SK-N-SH (cell line): Measurements from ENCODE around the gene ACTN3. TPM values are rescaled to one million over a fixed set of nuclear protein-coding genes. Genes with fewer than 3 reads are reported as not detected.

ENCODE experiments used
- CTCF ChIA-PET: fragments of 300-600, 350-600 bp; formaldehyde crosslinking; extraction: SDS; loops from one replicate; lab custom pipeline; 2021; lab: Yijun Ruan, JAX
- POLR2A ChIA-PET: fragments of 350-600 bp; sonication (Branson Sonifier 250); formaldehyde crosslinking; extraction: SDS; loops from one replicate; lab custom pipeline; 2020; ENCODE audit warnings: antibody characterized with exemption, inconsistent platforms; lab: Yijun Ruan, JAX
- DNase-seq: peaks from one replicate; pipeline ENCODE4 v3.0.0; 2012
- H2AFZ ChIP-seq: fragments of 200-600 bp; sonication (generic); 2 replicates; pipeline ENCODE4 v1.8.1; 2016; ENCODE audit warnings: antibody characterized with exemption, mild to moderate bottlenecking, low read depth
- H3F3A ChIP-seq: fragments of 200-600 bp; sonication (generic); replicated peaks from 2 replicates; pipeline ENCODE3; 2016; ENCODE audit warnings: antibody characterized with exemption, mild to moderate bottlenecking; ENCODE audit not compliant: insufficient read depth
- H3K27ac ChIP-seq, 2 experiments: fragments of 200-500 bp in 1 of 2; fragments of 200-600 bp in 1 of 2; sonication (Bioruptor generic) in 1 of 2; sonication (generic), shearing (Covaris generic) in 1 of 2; 2 replicates each; pipeline versions ENCODE4 v1.5.1 to v1.6.1; 2014 to 2016; ENCODE audit warnings: low read depth in 2 of 2, inconsistent platforms in 1 of 2, low read length in 1 of 2, mild to moderate bottlenecking in 1 of 2, mixed read lengths in 1 of 2
- H3K27me3 ChIP-seq: fragments of 200-600 bp; sonication (generic), shearing (Covaris generic); 2 replicates; pipeline ENCODE4 v1.6.1; 2016; ENCODE audit warnings: mixed run types; ENCODE audit not compliant: insufficient read depth
- H3K36me3 ChIP-seq, 2 experiments: fragments of 200-500 bp in 1 of 2; fragments of 200-600 bp in 1 of 2; sonication (Bioruptor generic) in 1 of 2; sonication (generic) in 1 of 2; replicated peaks in 1 of 2; 2 replicates each; pipeline versions ENCODE3 to v1.5.1; 2014 to 2016; ENCODE audit warnings: low read length in 1 of 2, mild to moderate bottlenecking in 1 of 2; ENCODE audit not compliant: insufficient read depth in 2 of 2, control insufficient read depth in 1 of 2
- H3K4me1 ChIP-seq, 2 experiments: fragments of 200-500 bp in 1 of 2; fragments of 200-600 bp in 1 of 2; sonication (Bioruptor generic) in 1 of 2; sonication (generic), shearing (Covaris generic) in 1 of 2; 2 replicates each; pipeline versions ENCODE4 v1.5.1 to v1.6.1; 2014 to 2016; ENCODE audit warnings: low read depth in 1 of 2, low read length in 1 of 2, mixed run types in 1 of 2; ENCODE audit not compliant: insufficient read depth in 2 of 2, control insufficient read depth in 1 of 2
- H3K4me2 ChIP-seq: fragments of 200-600 bp; sonication (generic), shearing (Covaris generic); 2 replicates; pipeline ENCODE4 v1.6.1; 2017; ENCODE audit warnings: mixed run types
- H3K4me3 ChIP-seq, 2 experiments: fragments of 200-500 bp in 1 of 2; fragments of 200-600 bp in 1 of 2; sonication (Bioruptor generic) in 1 of 2; sonication (generic), shearing (Covaris generic) in 1 of 2; 2 replicates each; pipeline versions ENCODE4 v1.5.1 to v1.8.1; 2014 to 2016; ENCODE audit warnings: low read depth in 2 of 2, inconsistent platforms in 1 of 2, low read length in 1 of 2, mild to moderate bottlenecking in 1 of 2, mixed read lengths in 1 of 2, moderate library complexity in 1 of 2
- H3K79me2 ChIP-seq: fragments of 200-600 bp; sonication (generic); 2 replicates; pipeline ENCODE4 v1.8.1; 2017; ENCODE audit warnings: mild to moderate bottlenecking; ENCODE audit not compliant: insufficient read depth
- H3K9ac ChIP-seq: fragments of 200-600 bp; sonication (generic); 2 replicates; pipeline ENCODE4 v1.6.1; 2017; ENCODE audit warnings: mixed run types
- H3K9me2 ChIP-seq: fragments of 200-600 bp; sonication (generic); 2 replicates; pipeline ENCODE4 v1.6.1; 2017; ENCODE audit warnings: mixed run types
- H3K9me3 ChIP-seq: fragments of 200-600 bp; sonication (generic); 2 replicates; pipeline ENCODE4 v1.6.1; 2017; ENCODE audit warnings: mixed run types, mild to moderate bottlenecking, moderate library complexity
- H4K20me1 ChIP-seq: fragments of 200-600 bp; sonication (generic); 2 replicates; pipeline ENCODE4 v1.6.1; 2017; ENCODE audit warnings: mild to moderate bottlenecking, mixed run types; ENCODE audit not compliant: insufficient read depth
- EZH2phosphoT487 ChIP-seq: fragments of 200-600 bp; sonication (generic); IDR thresholded peaks from 2 replicates; pipeline ENCODE4 v1.6.1; 2017; ENCODE audit warnings: low read depth, mixed run types, mild to moderate bottlenecking, antibody characterized with exemption, moderate library complexity, borderline replicate concordance
- FOSL2 ChIP-seq: IDR thresholded peaks from 2 replicates; pipeline ENCODE4 v1.4.0; 2012; ENCODE audit warnings: low read depth, mild to moderate bottlenecking, moderate library complexity, borderline replicate concordance
- FOXJ3 ChIP-seq: sonication (generic); formaldehyde crosslinking; IDR thresholded peaks from 2 replicates; pipeline ENCODE4 v1.5.1; 2020; ENCODE audit warnings: mild to moderate bottlenecking, missing genetic modification reagents
- FOXM1 ChIP-seq: IDR thresholded peaks from 2 replicates; pipeline ENCODE4 v1.4.0; 2012; ENCODE audit warnings: low read depth, mild to moderate bottlenecking
- GABPA ChIP-seq: IDR thresholded peaks from 2 replicates; pipeline ENCODE4 v1.4.0; 2012; ENCODE audit warnings: low read depth, mild to moderate bottlenecking
- GATA2 ChIP-seq: sonication (generic); formaldehyde crosslinking; IDR thresholded peaks from 2 replicates; pipeline ENCODE4 v1.5.0; 2020; ENCODE audit warnings: mild to moderate bottlenecking, missing genetic modification reagents
- IRF3 ChIP-seq: fragments of 150-350 bp; IDR thresholded peaks from 2 replicates; pipeline ENCODE4 v1.6.1; 2016; ENCODE audit warnings: mild to moderate bottlenecking, low read depth, low read length
- NRF1 ChIP-seq: IDR thresholded peaks from 2 replicates; pipeline ENCODE4 v1.6.1; 2012; ENCODE audit warnings: low read depth, mild to moderate bottlenecking, low read length
- RAD21 ChIP-seq: IDR thresholded peaks from 2 replicates; pipeline ENCODE4 v1.6.1; 2012; ENCODE audit warnings: mild to moderate bottlenecking, low read length
- RCOR1 ChIP-seq: fragments of 150-350 bp; IDR thresholded peaks from 2 replicates; pipeline ENCODE4 v1.6.1; 2017; ENCODE audit warnings: antibody characterized with exemption, low read length
- REST ChIP-seq: IDR thresholded peaks from 2 replicates; pipeline ENCODE4 v1.6.1; 2012; ENCODE audit warnings: mild to moderate bottlenecking, low read depth, low read length, moderate library complexity
- TAF1 ChIP-seq: IDR thresholded peaks from 2 replicates; pipeline ENCODE4 v1.6.1; 2012; ENCODE audit warnings: low read depth, mild to moderate bottlenecking, low read length, moderate library complexity, borderline replicate concordance
- TCF12 ChIP-seq: IDR thresholded peaks from 2 replicates; pipeline ENCODE4 v1.4.0; 2012
- USF1 ChIP-seq: IDR thresholded peaks from 2 replicates; pipeline ENCODE4 v1.4.0; 2012; ENCODE audit warnings: low read depth, borderline replicate concordance
- YY1 ChIP-seq: IDR thresholded peaks from 2 replicates; pipeline ENCODE4 v1.4.0; 2012; ENCODE audit warnings: low read depth, mild to moderate bottlenecking
- WGBS: methylation state at CpG from one replicate; pipeline ENCODE4 v1.1.6; 2017; ENCODE audit warnings: low lambda C conversion rate; 5-methylcytosine and 5-hydroxymethylcytosine counted together
- polyA plus RNA-seq, 3 experiments: library from polyadenylated mRNA; depleted of rRNA; stranded (reverse); fragments of >200 nt; gene quantifications; 2 replicates each; pipeline ENCODE4 v1.2.3, GENCODE V29; 2012
- TF ChIP-seq, protein P1 (sequence below): fragments of 150-350 bp; IDR thresholded peaks from 2 replicates; pipeline ENCODE4 v1.6.1; 2017; ENCODE audit warnings: antibody characterized with exemption, low read length, low read depth, borderline replicate concordance
- TF ChIP-seq, protein P2 (sequence below): IDR thresholded peaks from 2 replicates; pipeline ENCODE4; 2012

Gene ACTN3
- polyA plus RNA-seq, 1 of the 3 experiments (the other 2 are of a cell fraction) = 0.02 TPM

DNA sequence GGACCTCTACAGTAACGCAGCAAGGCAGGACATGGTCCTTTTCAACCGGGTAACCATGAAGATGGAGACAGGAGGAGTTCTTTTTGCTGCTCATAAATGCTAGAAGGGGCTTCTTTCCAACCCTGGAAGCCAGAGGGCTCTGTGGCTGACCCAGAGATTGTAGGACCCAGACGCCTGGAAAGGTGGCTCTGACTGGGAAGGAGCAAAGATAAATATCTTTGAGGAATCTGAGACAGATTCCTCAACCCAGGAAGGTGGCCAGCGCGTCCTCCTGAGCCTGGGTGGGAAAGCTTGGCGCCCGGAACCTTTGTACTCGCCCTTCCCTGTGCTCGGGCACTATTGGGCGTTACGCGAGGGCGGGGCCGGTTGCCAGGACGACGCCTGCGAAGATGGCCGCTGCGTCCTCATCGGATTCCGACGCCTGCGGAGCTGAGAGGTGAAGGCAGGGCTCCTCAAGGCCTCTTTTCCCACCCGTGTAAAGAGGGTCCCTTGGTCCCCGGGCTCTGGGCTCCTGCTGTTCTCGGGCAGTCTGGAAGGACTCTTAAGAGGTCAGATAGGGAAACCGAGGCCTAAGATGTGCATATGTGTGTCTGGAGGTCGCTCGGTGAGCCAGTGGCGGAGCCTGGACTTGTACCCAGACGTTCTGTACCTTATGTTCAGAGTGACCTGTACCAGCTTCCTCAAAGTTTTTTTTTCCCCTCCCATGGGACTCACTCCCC, 36.3 kb upstream of the ACTN3 start, which contains the start of gene BBS1 (continued):
- 0 out of 2 replicates have a peak, but pooled peaks have one; percentile 48 for TF ChIP-seq USF1
- no peak for TF ChIP-seq FOXM1
- TF ChIP-seq TCF12 = no peak
- TF ChIP-seq TAF1 = peak; percentile 96
- no peak for TF ChIP-seq FOSL2
- TF ChIP-seq, protein P1, sequence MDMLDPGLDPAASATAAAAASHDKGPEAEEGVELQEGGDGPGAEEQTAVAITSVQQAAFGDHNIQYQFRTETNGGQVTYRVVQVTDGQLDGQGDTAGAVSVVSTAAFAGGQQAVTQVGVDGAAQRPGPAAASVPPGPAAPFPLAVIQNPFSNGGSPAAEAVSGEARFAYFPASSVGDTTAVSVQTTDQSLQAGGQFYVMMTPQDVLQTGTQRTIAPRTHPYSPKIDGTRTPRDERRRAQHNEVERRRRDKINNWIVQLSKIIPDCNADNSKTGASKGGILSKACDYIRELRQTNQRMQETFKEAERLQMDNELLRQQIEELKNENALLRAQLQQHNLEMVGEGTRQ = no peak
- no peak for TF ChIP-seq GATA2 (CRISPR knock-in tag)
- peak; percentile 96 for TF ChIP-seq YY1
- TF ChIP-seq, protein P2, sequence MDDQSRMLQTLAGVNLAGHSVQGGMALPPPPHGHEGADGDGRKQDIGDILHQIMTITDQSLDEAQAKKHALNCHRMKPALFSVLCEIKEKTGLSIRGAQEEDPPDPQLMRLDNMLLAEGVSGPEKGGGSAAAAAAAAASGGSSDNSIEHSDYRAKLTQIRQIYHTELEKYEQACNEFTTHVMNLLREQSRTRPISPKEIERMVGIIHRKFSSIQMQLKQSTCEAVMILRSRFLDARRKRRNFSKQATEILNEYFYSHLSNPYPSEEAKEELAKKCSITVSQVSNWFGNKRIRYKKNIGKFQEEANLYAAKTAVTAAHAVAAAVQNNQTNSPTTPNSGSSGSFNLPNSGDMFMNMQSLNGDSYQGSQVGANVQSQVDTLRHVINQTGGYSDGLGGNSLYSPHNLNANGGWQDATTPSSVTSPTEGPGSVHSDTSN = no peak; the same call in 1 of the 2 replicates
- peak; percentile 66 for TF ChIP-seq GABPA
- no peak for TF ChIP-seq RAD21

DNA sequence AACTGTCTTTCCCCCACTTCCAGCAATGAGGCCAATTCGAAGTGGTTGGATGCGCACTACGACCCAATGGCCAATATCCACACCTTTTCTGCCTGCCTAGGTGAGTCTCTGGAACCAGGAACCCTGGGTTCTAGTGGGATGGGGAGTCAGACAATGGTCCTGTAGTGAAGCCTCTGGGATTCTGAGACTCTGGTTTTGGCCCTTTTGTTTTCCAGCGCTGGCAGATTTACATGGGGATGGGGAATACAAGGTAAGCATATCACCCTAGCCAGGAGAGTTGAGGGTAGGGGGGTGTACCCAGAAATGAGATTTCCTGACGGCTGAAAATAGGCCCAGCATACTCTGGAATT, 35.7 kb upstream of the ACTN3 start:
- POLR2A ChIA-PET = interaction anchor here (0.6 to 1.4 kb wide), 7 partner anchors 9 to 139 kb away, joined by 3 to 8 read pairs (median 3); partner anchors contain the start of genes ACTN3, DPP3 and ZDHHC24
- H3K9me3 ChIP-seq = no peaks in the 10 kb centered on the region
- no peaks in the 10 kb centered on the region for H4K20me1 ChIP-seq
- peaks cover 5 to 10% of the 10 kb centered on the region in 2 experiments; a peak in 2 of 4 replicates for H3K4me1 ChIP-seq
- WGBS = 18% methylated on average over 5 of the region's 5 CpGs
- H3K9me2 ChIP-seq = no peaks in the 10 kb centered on the region
- H3K4me3 ChIP-seq = peak overlapping the region; percentile 87 to 89
- H3K27ac ChIP-seq = peak overlapping the region in 1 of 2 experiments; percentile 21; a peak in 2 of 4 replicates
- TF ChIP-seq FOXM1 (no peak), RAD21 (no peak), IRF3 (no peak), FOXJ3 (no peak), REST (no peak), EZH2phosphoT487 (no peak), RCOR1 (no peak), NRF1 (no peak)
- TF ChIP-seq, protein P1 = no peak
- TF ChIP-seq, all 33 proteins: peak for 0
- H3F3A ChIP-seq = peaks cover 4% of the 10 kb centered on the region
- H3K4me2 ChIP-seq = peak overlapping the region; percentile 80
- peak overlapping the region; percentile 35; the same call in 1 of the 2 replicates for H2AFZ ChIP-seq
- CTCF ChIA-PET = interaction anchor here (0.6 to 1.6 kb wide), 5 partner anchors 20 to 481 kb away, joined by 3 to 5 read pairs (median 4); partner anchors contain the start of gene RBM4B
- peaks cover 18% of the 10 kb centered on the region for H3K79me2 ChIP-seq
- no peak for DNase-seq
- H3K36me3 ChIP-seq = peaks cover 3 to 11% of the 10 kb centered on the region in 2 experiments
- peak overlapping the region; percentile 70 for H3K9ac ChIP-seq
- H3K27me3 ChIP-seq = no peaks in the 10 kb centered on the region
